B cell (primary cell): ENCODE measurements around the gene HPS1. TPM values are rescaled to one million over a fixed set of nuclear protein-coding genes. Genes with fewer than 3 reads are reported as not detected.

Source experiments
- ATAC-seq: fragments of 200-7000 bp; cut with Tn5 transposase; one replicate; pipeline ENCODE4 v1.10.0; 2021; ENCODE audit warnings: low read depth, mild to moderate bottlenecking, moderate number of reproducible peaks, moderate library complexity
- CTCF ChIA-PET: fragments of 350-600 bp; sonication (Branson Sonifier 250); formaldehyde crosslinking; loops from one replicate; lab custom pipeline; 2021; ENCODE audit warnings: antibody characterized with exemption, inconsistent platforms; lab: Charles Lee
- POLR2A ChIA-PET: fragments of 350-600 bp; sonication (Branson Sonifier 250); formaldehyde crosslinking; loops from one replicate; lab custom pipeline; 2021; ENCODE audit warnings: antibody characterized with exemption; lab: Charles Lee
- DNase-seq: peaks from one replicate; pipeline ENCODE4 v3.0.0; 2013
- H2AFZ ChIP-seq: 2 replicates; pipeline ENCODE4 v1.6.1; 2012; ENCODE audit warnings: mild to moderate bottlenecking, low read depth, low read length; ENCODE audit not compliant: insufficient read depth, poor library complexity, severe bottlenecking
- H3K27ac ChIP-seq, 2 donors: 1 replicate in 1 of 2; 2 replicates in 1 of 2; pipeline ENCODE4 v1.5.1; 2012 to 2013; ENCODE audit warnings: low read length in 2 of 2, mild to moderate bottlenecking in 2 of 2, moderate library complexity in 1 of 2
- H3K27me3 ChIP-seq, 4 experiments: fragments of 200-600 bp in 1 of 4; sonication (generic) in 1 of 4; replicated peaks in 1 of 4; 1 replicate in 2 of 4; 2 replicates in 2 of 4; pipeline versions ENCODE4 v1.6.1 to v1.7.0; 2013 to 2016; ENCODE audit warnings: low read length in 3 of 4, mild to moderate bottlenecking in 2 of 4, mixed read lengths in 1 of 4, moderate library complexity in 1 of 4; ENCODE audit not compliant: insufficient read depth in 4 of 4, control insufficient read depth in 3 of 4; ENCODE audit errors: control extremely low read depth in 1 of 4
- H3K36me3 ChIP-seq, 2 experiments: replicated peaks in 1 of 2; 1 replicate in 1 of 2; 2 replicates in 1 of 2; pipeline versions ENCODE4 v1.6.1 to v1.7.1; 2013; ENCODE audit warnings: low read length in 1 of 2; ENCODE audit not compliant: insufficient read depth in 2 of 2, control insufficient read depth in 1 of 2; ENCODE audit errors: control extremely low read depth in 1 of 2, extremely low read depth in 1 of 2
- H3K4me1 ChIP-seq, 2 donors: fragments of 200-600 bp in 1 of 2; sonication (generic) in 1 of 2; 1 replicate in 1 of 2; 2 replicates in 1 of 2; pipeline versions ENCODE4 v1.5.1 to v1.6.1; 2013 to 2017; ENCODE audit warnings: low read length in 2 of 2; ENCODE audit not compliant: control insufficient read depth in 2 of 2, insufficient read depth in 2 of 2
- H3K4me2 ChIP-seq: replicated peaks from 2 replicates; pipeline ENCODE3; 2012; ENCODE audit warnings: mild to moderate bottlenecking, low read depth, low read length; ENCODE audit not compliant: poor library complexity, severe bottlenecking
- H3K4me3 ChIP-seq, 5 experiments: fragments of 200-600 bp in 1 of 5; sonication (generic) in 1 of 5; 1 replicate in 3 of 5; 2 replicates in 2 of 5; pipeline versions ENCODE4 v1.5.1 to v1.7.0; 2011 to 2016; ENCODE audit warnings: low read length in 4 of 5, mild to moderate bottlenecking in 4 of 5, low read depth in 2 of 5, control low read depth in 1 of 5, moderate library complexity in 1 of 5; ENCODE audit not compliant: insufficient read depth in 1 of 5; ENCODE audit errors: control extremely low read depth in 1 of 5, extremely low read depth in 1 of 5
- H3K79me2 ChIP-seq: fragments of 200-600 bp; sonication (generic); one replicate; pipeline ENCODE4 v1.6.0; 2016; ENCODE audit warnings: low read length; ENCODE audit not compliant: control insufficient read depth, insufficient read depth
- H3K9ac ChIP-seq: fragments of 200-600 bp; sonication (generic); 2 replicates; pipeline ENCODE4 v1.6.1; 2017; ENCODE audit warnings: mild to moderate bottlenecking, low read length, moderate library complexity
- H3K9me3 ChIP-seq, 3 donors: one replicate each; pipeline versions ENCODE4 v1.6.1 to v1.7.1; 2013; ENCODE audit warnings: low read length in 2 of 3; ENCODE audit not compliant: control insufficient read depth in 2 of 3, insufficient read depth in 1 of 3; ENCODE audit errors: control extremely low read depth in 1 of 3
- H4K20me1 ChIP-seq: 2 replicates; pipeline ENCODE4 v1.6.0; 2012; ENCODE audit warnings: mild to moderate bottlenecking, low read length; ENCODE audit not compliant: insufficient read depth, control insufficient read depth, poor library complexity, severe bottlenecking
- H3K27ac Mint-ChIP-seq: one replicate; pipeline ENCODE4 v1.8.0; 2021; ENCODE audit warnings: mixed read lengths
- H3K27me3 Mint-ChIP-seq: one replicate; pipeline ENCODE4 v1.8.0; 2021; ENCODE audit warnings: mixed read lengths
- H3K4me1 Mint-ChIP-seq: one replicate; pipeline ENCODE4 v1.8.0; 2021; ENCODE audit warnings: mixed read lengths
- H3K4me3 Mint-ChIP-seq: one replicate; pipeline ENCODE4 v1.8.0; 2021; ENCODE audit warnings: mixed read lengths
- H3K9me3 Mint-ChIP-seq: one replicate; pipeline ENCODE4 v1.8.0; 2022; ENCODE audit warnings: mixed read lengths; ENCODE audit not compliant: insufficient read depth
- CTCF ChIP-seq: fragments of 200-600 bp; IDR thresholded peaks from one replicate; pipeline ENCODE4 v1.8.0; 2022; ENCODE audit warnings: antibody characterized with exemption, mild to moderate bottlenecking
- EZH2 ChIP-seq: IDR thresholded peaks from 2 replicates; pipeline ENCODE4 v1.6.1; 2012; ENCODE audit warnings: borderline replicate concordance, low read depth, mild to moderate bottlenecking, moderate library complexity, low read length; ENCODE audit not compliant: insufficient read depth, poor library complexity, severe bottlenecking
- WGBS: methylation state at CpG from one replicate; pipeline ENCODE4 v1.1.5; 2013; ENCODE audit warnings: missing lambda C conversion rate; ENCODE audit not compliant: insufficient coverage; 5-methylcytosine and 5-hydroxymethylcytosine counted together
- intact Hi-C: fragments of 100-400 bp; cut with micrococcal nuclease; formaldehyde crosslinking; loops from one replicate; pipeline ENCODE4 v1.10.0; 2022
- polyA plus RNA-seq: library from polyadenylated mRNA; depleted of rRNA; stranded (reverse); fragments of >200 nt; gene quantifications from 2 replicates; pipeline ENCODE4 v1.2.3, GENCODE V29; 2012
- total RNA-seq, 2 donors: library from RNA; stranded (reverse); fragments of 120-200 nt in 1 of 2; gene quantifications; 1 replicate in 1 of 2; 2 replicates in 1 of 2; pipeline versions ENCODE4 v1.2.3 to v1.2.4, GENCODE V29; 2013 to 2022

HPS1 gene
- total and polyA plus RNA-seq, 2 donors (not counting 1 experiment from before 2014, with no cell fraction given): 125 to 196 TPM

DNA sequence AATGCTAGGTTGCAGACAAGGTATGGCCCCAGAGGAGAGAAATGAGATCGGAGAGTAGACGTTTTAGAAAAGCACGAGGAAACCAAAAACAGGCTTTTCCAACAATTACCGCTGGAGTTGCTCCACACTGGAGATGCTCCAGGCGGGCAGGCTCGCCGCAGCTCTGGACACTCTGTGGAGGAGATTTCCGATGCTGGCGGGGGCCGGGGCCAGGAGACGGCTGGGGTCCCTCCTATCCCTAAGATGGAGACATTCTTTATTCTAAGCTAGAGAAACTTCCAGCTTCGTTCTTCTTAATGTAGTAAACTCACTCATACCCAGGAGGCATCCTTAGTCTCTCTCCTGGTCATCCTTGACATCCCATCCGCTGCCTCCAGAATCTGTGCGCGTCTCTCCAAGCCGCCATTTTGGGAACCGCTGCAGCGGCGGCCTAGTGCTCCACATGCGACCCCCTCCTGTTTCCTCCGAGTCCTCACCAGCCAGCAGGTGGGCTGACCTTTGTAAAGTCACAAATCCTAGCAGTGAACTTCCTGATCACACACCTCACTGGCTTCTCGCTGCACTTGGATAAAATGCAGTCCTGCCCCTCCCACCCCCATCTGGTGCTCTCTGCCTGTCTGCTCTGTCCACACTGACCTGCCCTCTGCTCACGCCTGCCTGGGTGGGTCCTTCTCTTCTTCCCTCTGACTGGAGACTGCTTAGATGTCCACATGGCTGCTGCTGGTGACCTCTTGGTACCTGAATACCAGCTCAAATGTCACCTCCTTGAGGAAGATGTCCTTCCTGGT is 43.6 kb downstream of the HPS1 start:
- ChIA-PET POLR2A (no interaction called here), CTCF (interaction anchor here (1.4 kb wide), 1 partner anchor 10 kb away, joined by 3 read pairs; no protein-coding TSS in a partner anchor)
- Histone ChIP-seq H3K9ac (no peak overlapping the region), H3K27ac (no peak overlapping the region), H3K4me1 (no peaks in the 10 kb centered on the region), H3K36me3 (no peaks in the 10 kb centered on the region), H3K27me3 (no peaks in the 10 kb centered on the region), H4K20me1 (no peaks in the 10 kb centered on the region), H2AFZ (no peak overlapping the region), H3K79me2 (no peaks in the 10 kb centered on the region), H3K4me3 (no peak overlapping the region), H3K4me2 (no peak overlapping the region), H3K9me3 (peaks cover 0 to 3% (median 0%) of the 10 kb centered on the region in 3 donors)
- 96% methylated on average over 23 of the region's 23 CpGs for WGBS
- intact Hi-C loops: no loop called here
- H3K27me3 Mint-ChIP-seq: no peaks in the 10 kb centered on the region
- TF ChIP-seq CTCF: no peak
- no peak for TF ChIP-seq EZH2
- ATAC-seq (no peak), DNase-seq (no peak)
- H3K27ac Mint-ChIP-seq: no peak overlapping the region
- no peak overlapping the region for H3K4me3 Mint-ChIP-seq
- H3K9me3 Mint-ChIP-seq: peaks cover 2% of the 10 kb centered on the region
- no peaks in the 10 kb centered on the region for H3K4me1 Mint-ChIP-seq

DNA sequence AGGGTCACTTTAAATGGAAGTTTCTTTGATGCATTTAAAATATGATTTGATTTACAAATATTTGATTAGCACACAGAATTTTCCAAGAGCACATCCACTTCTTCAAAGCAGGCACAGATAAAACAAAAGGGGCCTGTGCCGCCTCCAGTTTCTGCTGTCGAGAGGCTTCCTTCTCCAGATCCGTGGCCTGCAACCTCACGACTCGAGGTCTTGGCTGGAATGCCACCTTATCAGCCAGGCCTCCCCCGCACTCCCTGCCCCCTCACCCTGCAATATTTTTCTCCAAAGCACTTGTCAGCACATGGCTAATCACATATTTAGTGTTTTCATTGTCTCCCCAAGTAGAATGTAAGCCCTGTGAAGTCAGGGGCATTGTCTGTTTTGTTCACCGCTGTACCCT is 44.3 kb downstream of the HPS1 start:
- Histone ChIP-seq H3K79me2 (no peaks in the 10 kb centered on the region), H3K4me1 (no peaks in the 10 kb centered on the region), H3K9ac (no peak overlapping the region), H3K4me3 (no peak overlapping the region), H4K20me1 (no peaks in the 10 kb centered on the region), H3K36me3 (no peaks in the 10 kb centered on the region), H2AFZ (no peak overlapping the region), H3K27ac (no peak overlapping the region), H3K4me2 (no peak overlapping the region), H3K27me3 (no peaks in the 10 kb centered on the region), H3K9me3 (peaks cover 0 to 3% (median 0%) of the 10 kb centered on the region in 3 donors)
- ChIA-PET CTCF (interaction anchor here (1.4 kb wide), 1 partner anchor 10 kb away, joined by 3 read pairs; no protein-coding TSS in a partner anchor), POLR2A (no interaction called here)
- Mint-ChIP-seq H3K9me3 (peaks cover 2% of the 10 kb centered on the region), H3K27me3 (no peaks in the 10 kb centered on the region), H3K4me1 (no peaks in the 10 kb centered on the region), H3K27ac (no peak overlapping the region), H3K4me3 (no peak overlapping the region)
- DNase-seq: no peak
- ATAC-seq: no peak
- intact Hi-C loops: no loop called here
- WGBS: 100% methylated on average over 3 of the region's 7 CpGs
- TF ChIP-seq CTCF: no peak
- TF ChIP-seq EZH2: no peak
